Ovary (tissue), 9 donors: ENCODE measurements around the gene RAPGEF2. TPM values are rescaled to one million over a fixed set of nuclear protein-coding genes. Genes with fewer than 3 reads are reported as not detected.

Experiments
- DNase-seq, 5 donors: peaks; one replicate each; pipeline ENCODE4 v3.0.0-alpha.2; 2019 to 2020
- H3K27ac ChIP-seq, 2 donors: fragments of 200-600 bp; one replicate each; pipeline versions ENCODE4 v1.5.1 to v1.8.0; 2019 to 2022
- H3K27me3 ChIP-seq: fragments of 200-600 bp; one replicate; pipeline ENCODE4 v1.8.0; 2022
- H3K36me3 ChIP-seq: fragments of 200-600 bp; sonication (generic); one replicate; pipeline ENCODE4 v1.5.1; 2019
- H3K4me1 ChIP-seq: one replicate; pipeline ENCODE4 v1.8.1; 2013; ENCODE audit warnings: mild to moderate bottlenecking, moderate library complexity; ENCODE audit not compliant: insufficient read depth
- H3K4me3 ChIP-seq: fragments of 200-600 bp; sonication (generic); one replicate; pipeline ENCODE4 v1.5.1; 2017
- H3K9me3 ChIP-seq, 2 donors: fragments of 200-600 bp in 1 of 2; sonication (generic) in 1 of 2; one replicate each; pipeline versions ENCODE4 v1.5.1 to v1.8.1; 2013 to 2019; ENCODE audit warnings: mild to moderate bottlenecking in 1 of 2, moderate library complexity in 1 of 2
- EP300 ChIP-seq: sonication (generic); formaldehyde crosslinking; IDR thresholded peaks from one replicate; pipeline ENCODE4 v1.6.1; 2017; ENCODE audit warnings: antibody characterized with exemption
- POLR2A ChIP-seq: fragments of 450-650 bp; IDR thresholded peaks from one replicate; pipeline ENCODE4 v1.6.1; 2017; ENCODE audit warnings: antibody characterized with exemption, mild to moderate bottlenecking, moderate library complexity
- WGBS, 3 donors: extraction: QIAGEN DNeasy Blood & Tissue Kit in 1 of 3; methylation state at CpG; one replicate each; pipeline versions ENCODE4 v1.1.5 to v1.1.7; 2013 to 2017; 5-methylcytosine and 5-hydroxymethylcytosine counted together
- intact Hi-C, 4 donors: fragments of 100-400 bp; cut with DNase I; formaldehyde crosslinking; loops; one replicate each; pipeline versions ENCODE4 v1.11.0 to v1.15.1; 2022 to 2023
- polyA plus RNA-seq, 2 donors: library from polyadenylated mRNA; stranded (reverse); fragments of 200-250 nt in 1 of 2; fragments of 350-450 nt in 1 of 2; fragmentation: Illumina TruSeq in 1 of 2; extraction: RNeasy Lipid Tissue Mini Kit (QIAGEN cat#74804) in 1 of 2; gene quantifications; one replicate each; pipeline ENCODE4 v1.2.3, GENCODE V29; 2013 to 2014
- total RNA-seq, 7 donors: library from RNA; depleted of rRNA in 2 of 7; stranded (reverse); fragments of >200 nt in 2 of 7; fragmentation: NEBNext Ultra II Directional in 3 of 7; extraction: Animal tissue kit (Norgen Biotek cat#: 25700) in 3 of 7; gene quantifications; one replicate each; pipeline versions ENCODE4 v1.1.0 to v1.2.4, GENCODE V29; 2016 to 2023
- TF ChIP-seq, protein P1 (sequence below), 3 donors: fragments of 450-650 bp in 2 of 3; fragments of 200-600 bp in 1 of 3; IDR thresholded peaks; one replicate each; pipeline versions ENCODE4 v1.5.1 to v1.8.0; 2016 to 2022; ENCODE audit warnings: antibody characterized with exemption in 3 of 3, mild to moderate bottlenecking in 1 of 3
- donor health status: DM: no; HTN: no; CAD: no; lungs with moderate emphysema.
- donor health status: DM: no; HTN: no; CAD: no.
- donor health status: Bipolar disorder and iron deficiency.
- donor health status: DM: yes; HTN: yes; CAD: no.
- donor health status: DM: no; HTN: no; CAD: no.
- donor health status: DM: yes; HTN: yes; CAD: no.

Gene RAPGEF2
- total and polyA plus RNA-seq, 9 donors: 11.5 to 46.5 (median 25.4) TPM

DNA sequence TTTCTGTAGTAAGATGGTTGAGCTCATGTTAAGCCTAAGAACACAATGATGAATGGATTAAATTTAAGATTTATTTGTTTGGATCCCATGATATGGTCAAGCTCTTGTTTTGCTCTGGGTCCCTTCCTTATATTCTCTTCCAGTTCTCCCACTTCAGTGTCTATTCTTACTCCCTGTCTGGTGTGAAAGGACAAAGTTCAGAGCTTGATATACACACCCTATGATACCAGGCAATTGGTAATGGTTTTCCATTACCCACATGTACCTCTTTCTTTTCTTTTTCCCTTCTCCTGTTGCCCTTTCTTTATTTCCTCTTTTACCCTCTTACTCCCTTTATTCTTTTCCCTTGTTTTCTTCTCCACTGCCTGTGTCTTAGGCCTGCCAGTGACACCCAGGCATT, 223.6 kb downstream of the RAPGEF2 start:
- Histone ChIP-seq H3K4me1 (no peaks in the 10 kb centered on the region), H3K36me3 (no peaks in the 10 kb centered on the region), H3K4me3 (no peak overlapping the region), H3K27ac (no peak overlapping the region), H3K27me3 (no peaks in the 10 kb centered on the region), H3K9me3 (no peaks in the 10 kb centered on the region)
- TF ChIP-seq EP300 (no peak), POLR2A (no peak)
- TF ChIP-seq, protein P1, sequence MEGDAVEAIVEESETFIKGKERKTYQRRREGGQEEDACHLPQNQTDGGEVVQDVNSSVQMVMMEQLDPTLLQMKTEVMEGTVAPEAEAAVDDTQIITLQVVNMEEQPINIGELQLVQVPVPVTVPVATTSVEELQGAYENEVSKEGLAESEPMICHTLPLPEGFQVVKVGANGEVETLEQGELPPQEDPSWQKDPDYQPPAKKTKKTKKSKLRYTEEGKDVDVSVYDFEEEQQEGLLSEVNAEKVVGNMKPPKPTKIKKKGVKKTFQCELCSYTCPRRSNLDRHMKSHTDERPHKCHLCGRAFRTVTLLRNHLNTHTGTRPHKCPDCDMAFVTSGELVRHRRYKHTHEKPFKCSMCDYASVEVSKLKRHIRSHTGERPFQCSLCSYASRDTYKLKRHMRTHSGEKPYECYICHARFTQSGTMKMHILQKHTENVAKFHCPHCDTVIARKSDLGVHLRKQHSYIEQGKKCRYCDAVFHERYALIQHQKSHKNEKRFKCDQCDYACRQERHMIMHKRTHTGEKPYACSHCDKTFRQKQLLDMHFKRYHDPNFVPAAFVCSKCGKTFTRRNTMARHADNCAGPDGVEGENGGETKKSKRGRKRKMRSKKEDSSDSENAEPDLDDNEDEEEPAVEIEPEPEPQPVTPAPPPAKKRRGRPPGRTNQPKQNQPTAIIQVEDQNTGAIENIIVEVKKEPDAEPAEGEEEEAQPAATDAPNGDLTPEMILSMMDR (IDR thresholded peaks at IDR 0.05): no peak
- intact Hi-C loops: no loop called here
- DNase-seq: no peak

DNA sequence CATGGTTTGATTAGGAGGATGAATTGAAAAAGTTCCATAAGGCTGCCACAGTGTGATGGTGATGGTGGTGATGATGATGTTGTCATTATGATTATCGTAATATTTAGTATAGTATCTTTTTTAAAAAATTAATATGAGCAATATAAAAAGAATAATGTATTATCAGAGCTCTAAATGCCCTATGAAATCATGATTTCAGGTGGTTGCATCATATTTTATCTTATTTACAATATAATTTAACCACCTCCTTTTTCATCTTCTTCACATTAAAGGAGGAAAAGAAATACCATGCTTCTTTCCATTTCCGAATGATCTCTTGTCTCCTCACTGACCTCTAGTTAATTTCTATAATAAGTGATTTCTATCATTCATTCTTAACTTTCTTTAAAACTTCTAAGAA, 225.9 kb downstream of the RAPGEF2 start:
- 95 to 98% (median 98%) methylated on average over 2 of the region's 2 CpGs for WGBS, 3 donors
- intact Hi-C loops: no loop called here
- Histone ChIP-seq H3K4me1 (no peaks in the 10 kb centered on the region), H3K4me3 (no peak overlapping the region), H3K36me3 (no peaks in the 10 kb centered on the region), H3K27me3 (no peaks in the 10 kb centered on the region), H3K27ac (no peak overlapping the region), H3K9me3 (no peaks in the 10 kb centered on the region)
- no peak for DNase-seq
- TF ChIP-seq EP300 (no peak), POLR2A (no peak)
- TF ChIP-seq, protein P1 (IDR thresholded peaks at IDR 0.05): no peak

DNA sequence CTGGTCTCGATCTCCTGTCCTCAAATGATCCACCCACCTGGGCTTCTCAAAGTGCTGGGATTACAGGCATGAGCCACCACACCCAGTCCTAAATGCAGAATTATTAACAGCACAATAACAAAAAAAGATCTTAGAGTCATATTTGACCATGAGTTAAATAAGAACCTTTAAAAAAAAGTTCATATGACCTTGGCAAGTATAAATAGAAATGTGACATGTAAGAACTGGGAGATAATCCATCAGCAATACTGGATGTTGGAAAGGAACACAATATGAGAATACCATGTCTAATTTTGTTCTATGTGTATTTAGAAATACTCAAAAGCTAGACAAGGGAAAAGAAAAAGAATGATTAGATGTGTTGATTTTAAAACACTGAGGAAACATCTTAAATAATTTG, 231.6 kb downstream of the RAPGEF2 start:
- H3K27ac ChIP-seq: no peak overlapping the region

DNA sequence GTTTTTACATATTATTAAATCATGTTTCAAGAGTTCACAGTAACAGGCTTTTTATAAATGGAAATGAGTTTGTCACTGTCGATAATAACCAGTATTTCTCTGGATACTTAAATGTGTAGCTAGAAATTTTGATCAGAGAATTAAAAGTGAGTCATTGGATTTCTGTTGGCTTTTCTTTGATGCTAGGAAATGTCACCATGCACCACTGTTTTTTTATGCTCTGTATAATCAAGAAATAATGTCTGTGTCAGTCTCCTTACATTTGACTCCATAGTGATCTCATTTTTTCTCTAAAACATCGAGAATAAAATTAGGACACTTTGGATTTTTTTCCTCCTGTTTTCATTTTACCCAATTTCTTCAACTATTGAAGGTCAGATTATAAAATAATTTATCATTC, 234.2 kb downstream of the RAPGEF2 start:
- intact Hi-C loops: no loop called here
- Histone ChIP-seq H3K27ac (no peak overlapping the region), H3K4me3 (no peak overlapping the region), H3K9me3 (no peaks in the 10 kb centered on the region), H3K4me1 (no peaks in the 10 kb centered on the region), H3K36me3 (no peaks in the 10 kb centered on the region), H3K27me3 (no peaks in the 10 kb centered on the region)
- TF ChIP-seq, protein P1 (IDR thresholded peaks at IDR 0.05): no peak
- TF ChIP-seq EP300 (no peak), POLR2A (no peak)
- no peak for DNase-seq
- WGBS, 3 donors: 80 to 84% (median 82%) methylated on average over 2 of the region's 2 CpGs

More for the DNA sequence above, 231.6 kb downstream of the RAPGEF2 start:
- no peaks in the 10 kb centered on the region for H3K4me1 ChIP-seq
- no peaks in the 10 kb centered on the region for H3K9me3 ChIP-seq
- no peak for TF ChIP-seq EP300
- TF ChIP-seq POLR2A: no peak
- TF ChIP-seq, protein P1 (IDR thresholded peaks at IDR 0.05): no peak
- H3K36me3 ChIP-seq: no peaks in the 10 kb centered on the region
- H3K27me3 ChIP-seq: no peaks in the 10 kb centered on the region
- intact Hi-C loops: no loop called here
- no peak overlapping the region for H3K4me3 ChIP-seq
- DNase-seq: no peak
- WGBS, 3 donors: 86 to 100% (median 91%) methylated on average over 1 of the region's 1 CpG

DNA sequence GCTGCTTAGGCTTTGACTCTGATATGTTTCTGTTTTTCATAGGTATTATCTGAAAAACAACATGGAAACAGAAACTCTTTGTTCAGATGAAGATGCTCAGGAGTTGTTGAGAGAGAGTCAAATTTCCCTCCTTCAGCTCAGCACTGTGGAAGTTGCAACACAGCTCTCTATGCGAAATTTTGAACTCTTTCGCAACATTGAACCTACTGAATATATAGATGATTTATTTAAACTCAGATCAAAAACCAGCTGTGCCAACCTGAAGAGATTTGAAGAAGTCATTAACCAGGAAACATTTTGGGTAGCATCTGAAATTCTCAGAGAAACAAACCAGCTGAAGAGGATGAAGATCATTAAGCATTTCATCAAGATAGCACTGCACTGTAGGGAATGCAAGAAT, 238.6 kb downstream of the RAPGEF2 start:
- TF ChIP-seq, protein P1 (IDR thresholded peaks at IDR 0.05): no peak
- TF ChIP-seq POLR2A (no peak), EP300 (no peak)
- H3K27ac ChIP-seq: no peak overlapping the region
- H3K36me3 ChIP-seq: no peaks in the 10 kb centered on the region
- DNase-seq: no peak
- H3K9me3 ChIP-seq: no peaks in the 10 kb centered on the region
- no peaks in the 10 kb centered on the region for H3K27me3 ChIP-seq
- 79 to 93% (median 86%) methylated on average over 2 of the region's 2 CpGs for WGBS, 3 donors
- H3K4me1 ChIP-seq: no peaks in the 10 kb centered on the region
- no peak overlapping the region for H3K4me3 ChIP-seq
- intact Hi-C loops: no loop called here
